Nephron (organoid): ENCODE results near the gene CHM.
A peak's percentile ranks its signal among the peaks of the same experiment; 100 is the strongest.

Experiments
- H3K27ac Mint-ChIP-seq, 3 experiments: 2 replicates each; pipeline ENCODE4 v1.8.0; 2020; ENCODE audit warnings: mixed read lengths in 3 of 3, mild to moderate bottlenecking in 2 of 3, moderate library complexity in 1 of 3
- H3K27me3 Mint-ChIP-seq: 2 replicates; pipeline ENCODE4 v1.8.0; 2021; ENCODE audit warnings: low read depth, mild to moderate bottlenecking, moderate library complexity, mixed read lengths
- H3K36me3 Mint-ChIP-seq: 2 replicates; pipeline ENCODE4 v1.8.0; 2020; ENCODE audit warnings: low read depth, mixed read lengths
- H3K4me1 Mint-ChIP-seq: 2 replicates; pipeline ENCODE4 v1.8.0; 2020; ENCODE audit warnings: mixed read lengths
- H3K4me3 Mint-ChIP-seq, 3 experiments: 2 replicates each; pipeline ENCODE4 v1.8.0; 2020; ENCODE audit warnings: mild to moderate bottlenecking in 3 of 3, mixed read lengths in 3 of 3, moderate library complexity in 2 of 3
- H3K9me3 Mint-ChIP-seq: 2 replicates; pipeline ENCODE4 v1.8.0; 2020; ENCODE audit warnings: mixed read lengths
- TF ChIP-seq, protein P1 (sequence below), 3 experiments: fragments of 200-600 bp; sonication (generic); IDR thresholded peaks; one replicate each; pipeline ENCODE4 v1.5.0; 2021; ENCODE audit warnings: antibody characterized with exemption in 3 of 3; ENCODE audit not compliant: unreplicated experiment in 3 of 3

The CHM gene

DNA sequence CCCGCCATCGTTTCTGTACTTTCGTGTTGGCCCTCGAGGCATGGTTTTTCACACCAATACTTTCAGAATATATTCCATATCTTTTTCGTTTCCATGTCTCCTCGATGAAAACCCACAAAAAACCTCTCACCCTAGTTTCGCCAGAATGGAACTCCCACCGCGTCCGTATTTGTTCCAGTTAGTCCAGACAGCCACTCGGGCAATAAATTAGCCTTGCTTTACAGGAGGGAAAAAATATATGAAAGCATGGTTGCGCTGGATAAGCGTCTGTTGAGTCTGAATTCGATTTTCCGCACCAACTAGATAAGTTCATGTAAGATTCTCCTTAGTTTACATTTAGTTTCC lies 550 bp upstream of the CHM start:
- Mint-ChIP-seq H3K4me1 (peaks cover 4% of the 10 kb centered on the region), H3K36me3 (peaks cover 12% of the 10 kb centered on the region), H3K27me3 (no peaks in the 10 kb centered on the region), H3K4me3 (no peak overlapping the region), H3K9me3 (no peaks in the 10 kb centered on the region), H3K27ac (no peak overlapping the region)
- TF ChIP-seq, protein P1, sequence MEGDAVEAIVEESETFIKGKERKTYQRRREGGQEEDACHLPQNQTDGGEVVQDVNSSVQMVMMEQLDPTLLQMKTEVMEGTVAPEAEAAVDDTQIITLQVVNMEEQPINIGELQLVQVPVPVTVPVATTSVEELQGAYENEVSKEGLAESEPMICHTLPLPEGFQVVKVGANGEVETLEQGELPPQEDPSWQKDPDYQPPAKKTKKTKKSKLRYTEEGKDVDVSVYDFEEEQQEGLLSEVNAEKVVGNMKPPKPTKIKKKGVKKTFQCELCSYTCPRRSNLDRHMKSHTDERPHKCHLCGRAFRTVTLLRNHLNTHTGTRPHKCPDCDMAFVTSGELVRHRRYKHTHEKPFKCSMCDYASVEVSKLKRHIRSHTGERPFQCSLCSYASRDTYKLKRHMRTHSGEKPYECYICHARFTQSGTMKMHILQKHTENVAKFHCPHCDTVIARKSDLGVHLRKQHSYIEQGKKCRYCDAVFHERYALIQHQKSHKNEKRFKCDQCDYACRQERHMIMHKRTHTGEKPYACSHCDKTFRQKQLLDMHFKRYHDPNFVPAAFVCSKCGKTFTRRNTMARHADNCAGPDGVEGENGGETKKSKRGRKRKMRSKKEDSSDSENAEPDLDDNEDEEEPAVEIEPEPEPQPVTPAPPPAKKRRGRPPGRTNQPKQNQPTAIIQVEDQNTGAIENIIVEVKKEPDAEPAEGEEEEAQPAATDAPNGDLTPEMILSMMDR (IDR thresholded peaks at IDR 0.05; ENCODE audit: unreplicated experiment in 3 of 3) = no peak

- Mint-ChIP-seq H3K27ac (no peak overlapping the region), H3K9me3 (no peaks in the 10 kb centered on the region), H3K36me3 (peaks cover 12% of the 10 kb centered on the region), H3K27me3 (no peaks in the 10 kb centered on the region), H3K4me1 (peaks cover 12% of the 10 kb centered on the region), H3K4me3 (no peak overlapping the region)
- TF ChIP-seq, protein P1 (IDR thresholded peaks at IDR 0.05; ENCODE audit: unreplicated experiment in 3 of 3) = no peak
These were observed 3.1 kb downstream of the CHM start for GRCh38 chrX:86044216-86044615.

GRCh38 chrX:86039625-86040568 lies 7.5 kb downstream of the CHM start:
- Mint-ChIP-seq H3K27me3 (no peaks in the 10 kb centered on the region), H3K4me1 (peaks cover 9% of the 10 kb centered on the region), H3K4me3 (no peak overlapping the region), H3K36me3 (peaks cover 27% of the 10 kb centered on the region), H3K27ac (peak overlapping the region in 1 of 3 experiments; percentile 6), H3K9me3 (no peaks in the 10 kb centered on the region)
- TF ChIP-seq, protein P1 (IDR thresholded peaks at IDR 0.05; ENCODE audit: unreplicated experiment in 3 of 3) = no peak

GRCh38 chrX:86033385-86033784 lies 14.0 kb downstream of the CHM start:
- Mint-ChIP-seq H3K27ac (no peak overlapping the region), H3K4me3 (no peak overlapping the region), H3K27me3 (no peaks in the 10 kb centered on the region), H3K9me3 (no peaks in the 10 kb centered on the region), H3K4me1 (peaks cover 16% of the 10 kb centered on the region), H3K36me3 (peaks cover 37% of the 10 kb centered on the region)
- TF ChIP-seq, protein P1 (IDR thresholded peaks at IDR 0.05; ENCODE audit: unreplicated experiment in 3 of 3) = no peak

GRCh38 chrX:86028681-86029080 lies 18.7 kb downstream of the CHM start:
- TF ChIP-seq, protein P1 (IDR thresholded peaks at IDR 0.05; ENCODE audit: unreplicated experiment in 3 of 3) = no peak
- Mint-ChIP-seq H3K4me3 (no peak overlapping the region), H3K36me3 (peaks cover 19% of the 10 kb centered on the region), H3K27ac (no peak overlapping the region), H3K9me3 (no peaks in the 10 kb centered on the region), H3K27me3 (no peaks in the 10 kb centered on the region), H3K4me1 (peaks cover 16% of the 10 kb centered on the region)

DNA sequence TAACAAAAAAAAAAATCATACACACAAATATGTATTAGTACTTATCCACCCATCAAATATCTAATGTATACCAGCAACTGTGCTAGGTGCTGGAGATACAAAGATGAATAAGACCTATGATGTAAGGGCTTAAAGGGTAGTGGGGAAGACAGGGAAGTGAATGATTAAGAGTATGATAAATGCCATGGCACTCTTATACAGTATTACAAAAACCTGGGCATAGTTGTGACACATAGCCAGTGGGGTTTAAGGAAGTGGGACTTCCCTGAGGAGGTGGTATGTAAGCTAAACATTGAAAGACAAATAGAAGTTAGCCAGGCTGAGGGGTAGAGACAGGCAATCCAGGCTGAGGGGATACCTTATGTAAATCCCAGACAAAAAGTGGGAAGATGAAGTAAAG lies 23.5 kb downstream of the CHM start:
- Mint-ChIP-seq H3K36me3 (peaks cover 21% of the 10 kb centered on the region), H3K4me3 (no peak overlapping the region), H3K27ac (no peak overlapping the region), H3K27me3 (no peaks in the 10 kb centered on the region), H3K9me3 (no peaks in the 10 kb centered on the region), H3K4me1 (peaks cover 8% of the 10 kb centered on the region)
- TF ChIP-seq, protein P1 (IDR thresholded peaks at IDR 0.05; ENCODE audit: unreplicated experiment in 3 of 3) = no peak
